KMS-11 (cell line): Measurements from ENCODE around the gene COPS2.
A peak's percentile ranks its signal among the peaks of the same experiment; 100 is the strongest.
"Not testable (repeated sequence)": the region's sequence is repeated elsewhere in the genome, so short reads cannot be mapped to it uniquely, and the experiment has no call there.

Experiments
- H2AFZ ChIP-seq: fragments of 200-600 bp; sonication (generic); 2 replicates; pipeline ENCODE4 v1.6.1; 2016; ENCODE audit warnings: antibody characterized with exemption, mixed run types, low read depth
- H3K27ac ChIP-seq: fragments of 200-600 bp; sonication (generic); 2 replicates; pipeline ENCODE4 v1.6.1; 2016; ENCODE audit warnings: mild to moderate bottlenecking, mixed run types
- H3K27me3 ChIP-seq: fragments of 200-600 bp; sonication (generic); 2 replicates; pipeline ENCODE4 v1.6.1; 2017; ENCODE audit warnings: mild to moderate bottlenecking, low read depth, mixed run types, moderate library complexity; ENCODE audit not compliant: insufficient read depth
- H3K36me3 ChIP-seq: fragments of 200-600 bp; sonication (generic); 2 replicates; pipeline ENCODE4 v1.6.1; 2017; ENCODE audit warnings: mild to moderate bottlenecking, mixed run types; ENCODE audit not compliant: insufficient read depth
- H3K4me1 ChIP-seq: fragments of 200-600 bp; sonication (generic); 2 replicates; pipeline ENCODE4 v1.6.1; 2016; ENCODE audit warnings: mild to moderate bottlenecking, low read depth, mixed run types; ENCODE audit not compliant: poor library complexity, severe bottlenecking
- H3K4me2 ChIP-seq: fragments of 200-600 bp; sonication (generic); 2 replicates; pipeline ENCODE4 v1.7.0; 2016; ENCODE audit warnings: mild to moderate bottlenecking, mixed run types
- H3K4me3 ChIP-seq: fragments of 200-600 bp; sonication (generic); IDR thresholded peaks from 2 replicates; pipeline ENCODE4 v1.6.1; 2017; ENCODE audit warnings: low read depth, low read length, mixed read lengths; ENCODE audit not compliant: insufficient read depth
- H3K79me2 ChIP-seq: fragments of 200-600 bp; sonication (generic); 2 replicates; pipeline ENCODE4 v1.6.1; 2016; ENCODE audit warnings: low read depth, mixed run types; ENCODE audit not compliant: insufficient read depth
- H3K9ac ChIP-seq: fragments of 200-600 bp; sonication (generic); 2 replicates; pipeline ENCODE4 v1.6.1; 2016; ENCODE audit warnings: mild to moderate bottlenecking, mixed run types
- H4K20me1 ChIP-seq: fragments of 200-600 bp; sonication (generic); 2 replicates; pipeline ENCODE4 v1.6.1; 2016; ENCODE audit warnings: mild to moderate bottlenecking, mixed run types; ENCODE audit not compliant: insufficient read depth
- TF ChIP-seq, protein P1 (sequence below): fragments of 200-600 bp; sonication (generic); conservative IDR thresholded peaks from 2 replicates; pipeline ENCODE4 v1.6.1; 2017; ENCODE audit warnings: low read depth, mild to moderate bottlenecking, antibody characterized with exemption, low read length, moderate library complexity, mixed read lengths

COPS2 gene

DNA sequence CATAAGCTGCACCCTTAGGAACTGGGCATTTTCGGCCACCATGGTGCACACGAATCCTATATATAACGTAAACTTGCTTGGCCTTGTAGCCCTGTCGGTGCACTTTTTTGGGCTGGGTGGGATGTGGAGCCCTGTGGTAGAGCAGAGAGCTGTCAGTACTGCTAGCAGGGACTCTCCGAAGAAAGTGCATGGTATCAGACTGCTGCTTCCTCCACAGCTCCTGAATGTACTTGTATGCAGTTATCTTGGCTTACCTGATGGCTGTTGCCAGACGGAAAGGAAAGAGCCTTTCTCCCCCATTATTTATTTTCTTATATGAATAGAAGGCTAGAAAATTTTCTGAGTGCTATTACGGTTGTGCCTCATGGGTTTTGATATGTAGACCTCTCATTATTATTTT, 23.1 kb upstream of the COPS2 start:
- no peak overlapping the region for H3K27ac ChIP-seq
- no peak overlapping the region for H2AFZ ChIP-seq
- H3K4me3 ChIP-seq, result no peak overlapping the region

GRCh38 chr15:49175582-49176397, 20.4 kb upstream of the COPS2 start:
- not testable (repeated sequence) for H3K4me3 ChIP-seq, H3K27ac ChIP-seq, H3K9ac ChIP-seq, H3K79me2 ChIP-seq, H2AFZ ChIP-seq, H3K27me3 ChIP-seq, H3K36me3 ChIP-seq, H4K20me1 ChIP-seq, H3K4me2 ChIP-seq
- peaks cover 14% of the 10 kb centered on the region for H3K4me1 ChIP-seq

More for the DNA sequence above, 23.1 kb upstream of the COPS2 start:
- H3K36me3 ChIP-seq, result no peaks in the 10 kb centered on the region
- H3K9ac ChIP-seq, result no peak overlapping the region
- H3K27me3 ChIP-seq, result no peaks in the 10 kb centered on the region
- H4K20me1 ChIP-seq, result no peaks in the 10 kb centered on the region
- no peaks in the 10 kb centered on the region for H3K79me2 ChIP-seq
- TF ChIP-seq, protein P1, sequence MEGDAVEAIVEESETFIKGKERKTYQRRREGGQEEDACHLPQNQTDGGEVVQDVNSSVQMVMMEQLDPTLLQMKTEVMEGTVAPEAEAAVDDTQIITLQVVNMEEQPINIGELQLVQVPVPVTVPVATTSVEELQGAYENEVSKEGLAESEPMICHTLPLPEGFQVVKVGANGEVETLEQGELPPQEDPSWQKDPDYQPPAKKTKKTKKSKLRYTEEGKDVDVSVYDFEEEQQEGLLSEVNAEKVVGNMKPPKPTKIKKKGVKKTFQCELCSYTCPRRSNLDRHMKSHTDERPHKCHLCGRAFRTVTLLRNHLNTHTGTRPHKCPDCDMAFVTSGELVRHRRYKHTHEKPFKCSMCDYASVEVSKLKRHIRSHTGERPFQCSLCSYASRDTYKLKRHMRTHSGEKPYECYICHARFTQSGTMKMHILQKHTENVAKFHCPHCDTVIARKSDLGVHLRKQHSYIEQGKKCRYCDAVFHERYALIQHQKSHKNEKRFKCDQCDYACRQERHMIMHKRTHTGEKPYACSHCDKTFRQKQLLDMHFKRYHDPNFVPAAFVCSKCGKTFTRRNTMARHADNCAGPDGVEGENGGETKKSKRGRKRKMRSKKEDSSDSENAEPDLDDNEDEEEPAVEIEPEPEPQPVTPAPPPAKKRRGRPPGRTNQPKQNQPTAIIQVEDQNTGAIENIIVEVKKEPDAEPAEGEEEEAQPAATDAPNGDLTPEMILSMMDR, result no peak
- H3K4me2 ChIP-seq, result no peak overlapping the region
- H3K4me1 ChIP-seq, result no peaks in the 10 kb centered on the region

DNA sequence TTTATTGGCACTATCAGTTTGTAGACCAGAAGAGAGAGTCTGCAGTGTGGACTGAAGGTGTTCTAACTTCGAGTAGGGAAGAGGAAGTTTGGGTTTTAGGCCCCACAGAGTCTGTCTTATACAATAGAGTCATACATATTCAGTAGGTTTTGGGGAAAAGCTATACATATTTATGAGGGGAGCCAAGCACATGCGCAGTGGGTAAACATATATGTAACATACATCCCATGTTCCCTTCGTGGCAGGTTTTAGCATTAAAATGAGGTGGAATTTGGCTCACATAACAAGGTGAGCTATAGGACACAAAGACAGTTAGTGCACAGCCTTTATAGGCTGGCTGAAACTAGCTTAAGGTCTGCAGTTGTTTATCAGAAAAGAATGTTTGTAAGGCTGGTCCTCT, 19.5 kb upstream of the COPS2 start:
- no peak overlapping the region for H2AFZ ChIP-seq
- H3K36me3 ChIP-seq, result no peaks in the 10 kb centered on the region
- TF ChIP-seq, protein P1, result no peak
- H3K4me1 ChIP-seq, result peaks cover 14% of the 10 kb centered on the region
- no peak overlapping the region for H3K9ac ChIP-seq
- no peak overlapping the region for H3K27ac ChIP-seq
- H3K79me2 ChIP-seq, result peaks cover 7% of the 10 kb centered on the region
- no peak overlapping the region for H3K4me2 ChIP-seq
- H4K20me1 ChIP-seq, result no peaks in the 10 kb centered on the region
- H3K4me3 ChIP-seq, result no peak overlapping the region
- no peaks in the 10 kb centered on the region for H3K27me3 ChIP-seq

DNA sequence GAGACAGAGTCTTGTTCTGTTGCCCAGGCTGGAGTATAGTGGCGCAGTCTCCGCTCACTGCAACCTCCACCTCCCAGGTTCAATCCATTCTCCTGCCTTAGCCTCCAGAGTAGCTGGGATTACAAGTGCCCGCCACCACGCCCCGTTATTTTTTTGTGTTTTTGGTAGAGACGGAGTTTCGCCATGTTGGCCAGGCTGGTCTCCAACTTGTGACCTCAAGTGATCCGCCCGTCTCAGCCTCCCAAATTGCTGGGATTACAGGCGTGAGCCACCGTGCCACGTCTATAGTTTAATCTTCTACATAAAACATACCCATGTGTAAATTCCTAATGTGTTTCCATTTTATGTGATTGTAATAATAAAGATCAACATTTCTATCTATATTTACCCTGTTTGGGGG, 16.4 kb upstream of the COPS2 start:
- Histone ChIP-seq H4K20me1 (no peaks in the 10 kb centered on the region), H3K4me3 (no peak overlapping the region), H3K79me2 (peaks cover 7% of the 10 kb centered on the region), H3K27ac (no peak overlapping the region), H3K36me3 (no peaks in the 10 kb centered on the region), H3K27me3 (no peaks in the 10 kb centered on the region), H3K9ac (no peak overlapping the region), H2AFZ (no peak overlapping the region), H3K4me1 (peaks cover 20% of the 10 kb centered on the region), H3K4me2 (peak overlapping the region; percentile 79; the same call in 1 of the 2 replicates)
- TF ChIP-seq, protein P1, result no peak
